ENCODE data around the gene CLIC4. TPM values are rescaled to one million over a fixed set of nuclear protein-coding genes. Genes with fewer than 3 reads are reported as not detected.

CLIC4 gene
- total and polyA plus RNA-seq, 2 of the 8 experiments (the other 6 are each of a cell fraction or from before 2014, with no cell fraction given), result 77.5 to 293 TPM

DNA sequence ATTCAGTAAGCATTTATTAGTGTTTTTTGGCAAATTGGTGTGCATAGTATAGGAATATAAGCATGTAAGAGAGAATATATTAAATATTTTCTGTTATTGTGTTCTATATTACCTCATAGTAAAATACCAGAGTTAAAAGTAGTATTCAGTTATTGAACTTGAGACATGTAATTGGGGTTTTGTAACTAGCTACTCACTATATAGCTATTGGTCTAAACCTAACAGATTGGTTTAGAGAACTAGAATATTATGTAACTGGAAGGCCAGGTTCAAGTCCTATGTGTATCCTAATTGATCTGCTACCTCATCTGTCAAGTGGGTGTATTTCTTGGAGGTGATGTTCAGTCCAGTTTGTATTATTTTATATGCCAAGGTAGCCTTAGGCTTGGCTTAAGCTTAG, 26.3 kb downstream of the CLIC4 start:
- POLR2A ChIA-PET (ENCODE audit: partially characterized antibody), result no interaction called here
- no peak overlapping the region for H2AFZ ChIP-seq (ENCODE audit: low read length)
- TF ChIP-seq POLR2A (IDR thresholded peaks at IDR 0.05; ENCODE audit: control extremely low read depth in 1 of 2, low read depth in 2 of 2, low read length in 2 of 2), result no peak
- TF ChIP-seq, protein P1, sequence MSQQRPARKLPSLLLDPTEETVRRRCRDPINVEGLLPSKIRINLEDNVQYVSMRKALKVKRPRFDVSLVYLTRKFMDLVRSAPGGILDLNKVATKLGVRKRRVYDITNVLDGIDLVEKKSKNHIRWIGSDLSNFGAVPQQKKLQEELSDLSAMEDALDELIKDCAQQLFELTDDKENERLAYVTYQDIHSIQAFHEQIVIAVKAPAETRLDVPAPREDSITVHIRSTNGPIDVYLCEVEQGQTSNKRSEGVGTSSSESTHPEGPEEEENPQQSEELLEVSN (IDR thresholded peaks at IDR 0.05), result no peak

More for the DNA sequence above, 26.3 kb downstream of the CLIC4 start:
- peaks cover 0 to 10% (median 0%) of the 10 kb centered on the region in 4 experiments; a peak in 2 of 8 replicates for H3K36me3 ChIP-seq (ENCODE audit: control insufficient read depth in 2 of 4, insufficient read depth in 4 of 4, low read length in 3 of 4)
- H3K14ac ChIP-seq (ENCODE audit: insufficient read length), result no peak overlapping the region
- DNase-seq (ENCODE audit: low read depth in 1 of 2, low spot score in 2 of 2), result no peak
- peaks cover 0 to 6% (median 0%) of the 10 kb centered on the region in 4 experiments; a peak in 3 of 7 replicates for H3K4me1 ChIP-seq (replicated peaks in 1 of 4; ENCODE audit: control insufficient read depth in 3 of 4, insufficient read depth in 4 of 4, low read length in 3 of 4)
- no peak overlapping the region for H2BK12ac ChIP-seq (ENCODE audit: low read depth, low read length)
- no peaks in the 10 kb centered on the region for H3K9me3 ChIP-seq (ENCODE audit: insufficient read depth in 2 of 2, low read depth in 1 of 2, low read length in 1 of 2)
- no peaks in the 10 kb centered on the region for H3K23me2 ChIP-seq (ENCODE audit: low read depth, low read length)
- no peak overlapping the region for H2BK15ac ChIP-seq (ENCODE audit: low read length)
- H3K79me2 ChIP-seq (ENCODE audit: control insufficient read depth in 1 of 2, insufficient read depth in 2 of 2, low read length in 2 of 2), result peaks cover 12 to 99% of the 10 kb centered on the region in 2 experiments
- H2BK5ac ChIP-seq (ENCODE audit: low read depth, low read length), result no peak overlapping the region
- H3K79me1 ChIP-seq (ENCODE audit: low read depth, low read length), result peaks cover 5% of the 10 kb centered on the region; the same call in 1 of the 2 replicates
- no peak overlapping the region for H3K9ac ChIP-seq (replicated peaks in 1 of 4; ENCODE audit: extremely low read depth in 1 of 4, low read depth in 3 of 4, low read length in 3 of 4)
- H3K18ac ChIP-seq (ENCODE audit: extremely low read depth, low read length), result no peak overlapping the region
- CTCF ChIA-PET (ENCODE audit: partially characterized antibody), result interaction anchor here (0.6 to 1.8 kb wide), 6 partner anchors 9 to 1207 kb away, joined by 3 to 5 read pairs (median 4); no protein-coding TSS in a partner anchor
- no peak overlapping the region for H3K4me3 ChIP-seq (ENCODE audit: extremely low read depth in 1 of 4, insufficient read depth in 2 of 4, low read depth in 3 of 4, low read length in 4 of 4)
- peaks cover 9 to 11% of the 10 kb centered on the region in 2 experiments for H4K20me1 ChIP-seq (replicated peaks in 1 of 2; ENCODE audit: control insufficient read depth in 1 of 2, insufficient read depth in 2 of 2, low read length in 2 of 2)
- H3K27ac ChIP-seq (ENCODE audit: low read depth, low read length), result no peak overlapping the region
- H2AK5ac ChIP-seq (ENCODE audit: low read depth, low read length), result no peak overlapping the region
- no peak overlapping the region for H3K4ac ChIP-seq (replicated peaks; ENCODE audit: insufficient read length, low read depth, low read length)
- H3K56ac ChIP-seq (replicated peaks; ENCODE audit: insufficient read length, low read depth, low read length), result no peak overlapping the region
- no peak overlapping the region for H4K8ac ChIP-seq (ENCODE audit: extremely low read depth, insufficient read depth, low read length)
- H2BK20ac ChIP-seq (ENCODE audit: low read length), result no peak overlapping the region
- no peak overlapping the region for H4K91ac ChIP-seq (replicated peaks; ENCODE audit: insufficient read length, low read length)
- no peak for FAIRE-seq
- H3K23ac ChIP-seq (ENCODE audit: insufficient read length), result no peak overlapping the region
- no peak overlapping the region for H3K4me2 ChIP-seq (ENCODE audit: insufficient read depth in 1 of 2, low read depth in 2 of 2, low read length in 2 of 2)
- H2BK120ac ChIP-seq (replicated peaks; ENCODE audit: low read depth, low read length), result no peak overlapping the region
- no peak overlapping the region for H4K5ac ChIP-seq (ENCODE audit: insufficient read length, low read depth, low read length)
- H3K27me3 ChIP-seq (replicated peaks in 1 of 4; ENCODE audit: control insufficient read depth in 3 of 4, extremely low read depth in 1 of 4, insufficient read depth in 3 of 4, low read length in 3 of 4), result no peaks in the 10 kb centered on the region
